ENCODE results near the gene ITPRID2.

Gene ITPRID2

DNA sequence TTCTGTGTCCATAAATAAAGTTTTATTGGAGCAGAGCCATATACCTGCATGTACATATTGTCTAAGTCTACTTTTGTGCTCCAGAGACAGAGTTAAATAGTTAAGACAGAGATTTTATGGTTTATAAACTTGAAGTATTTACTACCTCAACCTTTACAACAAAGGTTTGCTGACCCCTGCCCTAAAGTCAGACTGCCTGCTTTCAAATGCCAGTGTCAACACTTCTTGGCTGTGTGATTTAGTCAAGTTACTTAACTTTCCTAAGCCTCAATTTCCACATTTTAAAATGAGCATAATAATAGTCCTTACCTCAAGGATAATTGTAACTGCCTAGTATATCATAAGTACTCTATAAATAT lies 44.4 kb upstream of the ITPRID2 start:
- no peaks in the 10 kb centered on the region for H3K9me3 ChIP-seq (ENCODE audit: insufficient read depth, low read length)

DNA sequence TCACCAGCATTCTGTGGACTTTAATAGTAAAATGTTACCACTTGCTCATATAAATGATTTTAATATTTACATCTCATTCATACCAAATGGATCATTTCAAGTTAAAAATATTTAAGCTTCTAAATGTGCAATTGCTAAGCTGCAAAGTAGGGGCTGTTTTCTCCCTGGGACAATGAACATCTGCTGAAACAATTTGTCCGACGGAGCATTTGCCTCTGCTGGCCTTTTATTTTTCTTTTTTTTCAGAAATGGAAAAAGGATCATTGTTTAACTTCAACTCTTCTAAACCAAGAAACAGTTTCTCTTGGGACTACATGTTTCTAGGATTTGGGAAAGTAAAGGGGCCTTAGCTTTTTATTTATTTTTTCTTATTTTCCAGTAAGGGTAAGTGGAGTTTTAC lies 43.8 kb upstream of the ITPRID2 start:
- H3K9ac ChIP-seq (ENCODE audit: low read length), result no peak overlapping the region
- H3K27me3 ChIP-seq (ENCODE audit: low read length), result no peaks in the 10 kb centered on the region
- H3K4me3 ChIP-seq (ENCODE audit: insufficient read depth, low read length, poor library complexity, severe bottlenecking), result no peak overlapping the region
- no peaks in the 10 kb centered on the region for H3K9me3 ChIP-seq (ENCODE audit: insufficient read depth, low read length)
- H3K27ac ChIP-seq (ENCODE audit: low read depth, low read length), result no peak overlapping the region
- no peaks in the 10 kb centered on the region for H3K36me3 ChIP-seq (ENCODE audit: low read length)
- TF ChIP-seq, protein P1, sequence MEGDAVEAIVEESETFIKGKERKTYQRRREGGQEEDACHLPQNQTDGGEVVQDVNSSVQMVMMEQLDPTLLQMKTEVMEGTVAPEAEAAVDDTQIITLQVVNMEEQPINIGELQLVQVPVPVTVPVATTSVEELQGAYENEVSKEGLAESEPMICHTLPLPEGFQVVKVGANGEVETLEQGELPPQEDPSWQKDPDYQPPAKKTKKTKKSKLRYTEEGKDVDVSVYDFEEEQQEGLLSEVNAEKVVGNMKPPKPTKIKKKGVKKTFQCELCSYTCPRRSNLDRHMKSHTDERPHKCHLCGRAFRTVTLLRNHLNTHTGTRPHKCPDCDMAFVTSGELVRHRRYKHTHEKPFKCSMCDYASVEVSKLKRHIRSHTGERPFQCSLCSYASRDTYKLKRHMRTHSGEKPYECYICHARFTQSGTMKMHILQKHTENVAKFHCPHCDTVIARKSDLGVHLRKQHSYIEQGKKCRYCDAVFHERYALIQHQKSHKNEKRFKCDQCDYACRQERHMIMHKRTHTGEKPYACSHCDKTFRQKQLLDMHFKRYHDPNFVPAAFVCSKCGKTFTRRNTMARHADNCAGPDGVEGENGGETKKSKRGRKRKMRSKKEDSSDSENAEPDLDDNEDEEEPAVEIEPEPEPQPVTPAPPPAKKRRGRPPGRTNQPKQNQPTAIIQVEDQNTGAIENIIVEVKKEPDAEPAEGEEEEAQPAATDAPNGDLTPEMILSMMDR (IDR thresholded peaks at IDR 0.05; ENCODE audit: insufficient read depth, low read length, poor library complexity, severe bottlenecking), result no peak
- no peak for TF ChIP-seq EZH2phosphoT487 (conservative IDR thresholded peaks at IDR 0.05; ENCODE audit: low read length)
- H2AFZ ChIP-seq (ENCODE audit: low read depth, low read length, severe bottlenecking), result no peak overlapping the region
- H3K79me2 ChIP-seq (ENCODE audit: insufficient read depth, low read length), result no peaks in the 10 kb centered on the region
- no peaks in the 10 kb centered on the region for H4K20me1 ChIP-seq (ENCODE audit: low read depth, low read length)
- no peaks in the 10 kb centered on the region for H3F3A ChIP-seq (ENCODE audit: insufficient read depth)
- no peak overlapping the region for H3K4me2 ChIP-seq (ENCODE audit: low read depth, low read length, poor library complexity, severe bottlenecking)
- no peaks in the 10 kb centered on the region for H3K9me2 ChIP-seq (replicated peaks; ENCODE audit: insufficient read depth, low read length)

More for the DNA sequence above, 44.4 kb upstream of the ITPRID2 start:
- Histone ChIP-seq H3K27me3 (ENCODE audit: low read length) (no peaks in the 10 kb centered on the region), H3K36me3 (ENCODE audit: low read length) (no peaks in the 10 kb centered on the region), H2AFZ (ENCODE audit: low read depth, low read length, severe bottlenecking) (no peak overlapping the region), H3K4me2 (ENCODE audit: low read depth, low read length, poor library complexity, severe bottlenecking) (no peak overlapping the region), H3K9me2 (replicated peaks; ENCODE audit: insufficient read depth, low read length) (no peaks in the 10 kb centered on the region), H4K20me1 (ENCODE audit: low read depth, low read length) (no peaks in the 10 kb centered on the region), H3K79me2 (ENCODE audit: insufficient read depth, low read length) (no peaks in the 10 kb centered on the region), H3K9ac (ENCODE audit: low read length) (no peak overlapping the region), H3K27ac (ENCODE audit: low read depth, low read length) (no peak overlapping the region), H3F3A (ENCODE audit: insufficient read depth) (no peaks in the 10 kb centered on the region), H3K4me3 (ENCODE audit: insufficient read depth, low read length, poor library complexity, severe bottlenecking) (no peak overlapping the region)
- no peak for TF ChIP-seq EZH2phosphoT487 (conservative IDR thresholded peaks at IDR 0.05; ENCODE audit: low read length)
- TF ChIP-seq, protein P1 (IDR thresholded peaks at IDR 0.05; ENCODE audit: insufficient read depth, low read length, poor library complexity, severe bottlenecking), result no peak

DNA sequence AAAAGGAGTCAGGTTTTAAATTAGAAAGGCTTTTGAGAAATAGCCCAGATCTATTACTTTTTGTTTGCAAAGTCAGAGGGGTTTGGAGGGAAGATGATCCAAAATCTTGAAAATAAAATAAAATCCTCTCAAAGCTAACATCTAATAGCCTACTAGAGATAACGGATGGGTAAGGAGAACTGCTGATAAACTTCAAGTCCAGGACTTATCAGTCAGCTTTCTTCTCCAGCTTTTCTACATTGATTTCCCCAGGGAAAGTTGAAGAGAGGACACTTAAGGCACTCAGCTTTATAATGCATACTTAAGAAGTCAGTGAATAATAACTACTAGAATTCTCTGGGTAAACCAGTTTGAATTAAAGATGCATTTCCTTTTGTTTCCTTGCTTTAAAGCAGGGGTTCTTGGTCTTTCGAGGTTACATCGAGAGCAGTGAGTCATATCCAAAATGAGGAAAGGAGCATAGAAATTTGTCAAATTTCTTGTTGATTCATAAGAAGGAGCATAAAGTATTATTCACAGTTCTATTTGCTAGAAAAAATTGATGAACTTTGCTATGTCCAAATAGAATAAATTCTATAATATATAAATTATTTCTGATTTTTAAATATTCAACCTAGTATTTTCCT lies 43.2 kb upstream of the ITPRID2 start:
- no peak overlapping the region for H3K27ac ChIP-seq (ENCODE audit: low read depth, low read length)
- no peaks in the 10 kb centered on the region for H4K20me1 ChIP-seq (ENCODE audit: low read depth, low read length)
- H3K79me2 ChIP-seq (ENCODE audit: insufficient read depth, low read length), result no peaks in the 10 kb centered on the region
- H3K9ac ChIP-seq (ENCODE audit: low read length), result no peak overlapping the region
- H3K36me3 ChIP-seq (ENCODE audit: low read length), result no peaks in the 10 kb centered on the region
- no peaks in the 10 kb centered on the region for H3F3A ChIP-seq (ENCODE audit: insufficient read depth)
- no peak for TF ChIP-seq EZH2phosphoT487 (conservative IDR thresholded peaks at IDR 0.05; ENCODE audit: low read length)
- TF ChIP-seq, protein P1 (IDR thresholded peaks at IDR 0.05; ENCODE audit: insufficient read depth, low read length, poor library complexity, severe bottlenecking), result no peak
- H3K9me2 ChIP-seq (replicated peaks; ENCODE audit: insufficient read depth, low read length), result no peaks in the 10 kb centered on the region
- no peak overlapping the region for H2AFZ ChIP-seq (ENCODE audit: low read depth, low read length, severe bottlenecking)
- H3K9me3 ChIP-seq (ENCODE audit: insufficient read depth, low read length), result no peaks in the 10 kb centered on the region
- H3K27me3 ChIP-seq (ENCODE audit: low read length), result no peaks in the 10 kb centered on the region
- H3K4me2 ChIP-seq (ENCODE audit: low read depth, low read length, poor library complexity, severe bottlenecking), result no peak overlapping the region
- no peak overlapping the region for H3K4me3 ChIP-seq (ENCODE audit: insufficient read depth, low read length, poor library complexity, severe bottlenecking)

Data from SU-DHL-6 (cell line).